HG02852 (cell line): Measurements from ENCODE around the gene HSP90AA1.
"Not testable (repeated sequence)": the region's sequence is repeated elsewhere in the genome, so short reads cannot be mapped to it uniquely, and the experiment has no call there.

Experiments
- ATAC-seq: cut with Tn5 transposase; IDR thresholded peaks from one replicate; pipeline ENCODE4 v1.9.1; 2021; ENCODE audit warnings: mild to moderate bottlenecking, moderate library complexity; ENCODE audit not compliant: unreplicated experiment

Gene HSP90AA1

DNA sequence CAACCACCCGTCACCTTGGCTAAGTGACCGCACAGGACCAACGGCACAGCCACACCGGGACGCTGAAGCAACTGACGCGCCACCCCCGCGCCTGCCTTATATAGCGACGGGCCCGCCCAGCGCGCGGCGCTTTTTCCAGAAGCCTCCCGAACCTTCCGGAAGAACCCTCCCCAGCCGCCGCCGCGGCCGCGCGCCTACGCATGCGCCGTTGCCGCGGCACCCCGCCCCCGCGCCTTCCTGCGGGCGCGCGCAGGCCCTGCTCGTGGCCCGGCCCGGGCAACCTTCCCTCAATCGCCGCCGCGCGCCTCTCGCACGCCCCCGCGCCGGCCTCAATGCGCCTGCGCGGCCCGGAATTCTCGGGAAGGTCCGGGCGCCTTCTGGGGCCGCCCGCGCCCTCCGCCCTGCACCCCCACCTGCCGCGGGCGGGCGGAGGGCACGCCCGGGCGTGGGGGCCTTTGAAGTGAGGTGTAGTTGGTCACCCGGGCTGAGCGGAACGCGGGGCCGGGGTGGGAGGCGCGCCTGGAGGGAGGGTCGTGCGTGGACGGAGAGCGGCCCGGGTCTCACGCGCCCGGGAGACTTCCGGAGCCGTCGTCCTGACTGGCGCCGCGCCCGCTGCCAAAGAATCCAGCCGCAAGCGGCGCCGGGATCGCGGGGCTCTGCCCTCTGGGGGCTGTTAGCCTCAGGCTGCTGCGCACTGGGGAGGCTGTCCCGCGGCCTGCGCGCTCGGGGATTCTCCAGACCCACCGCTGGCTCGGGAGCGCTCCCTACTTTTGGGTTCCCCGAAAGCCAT lies at the start of gene HSP90AA1:
HSP90AA1 (minus strand) TSS at position 73 of the 790 bp plus-strand sequence. CDS start 666 bp downstream, outside the sequence.
- peak; percentile 72 for ATAC-seq

- ATAC-seq, result not testable (repeated sequence)
Measured at GRCh38 chr14:102135456-102135855, 48.6 kb upstream of the HSP90AA1 start.

DNA sequence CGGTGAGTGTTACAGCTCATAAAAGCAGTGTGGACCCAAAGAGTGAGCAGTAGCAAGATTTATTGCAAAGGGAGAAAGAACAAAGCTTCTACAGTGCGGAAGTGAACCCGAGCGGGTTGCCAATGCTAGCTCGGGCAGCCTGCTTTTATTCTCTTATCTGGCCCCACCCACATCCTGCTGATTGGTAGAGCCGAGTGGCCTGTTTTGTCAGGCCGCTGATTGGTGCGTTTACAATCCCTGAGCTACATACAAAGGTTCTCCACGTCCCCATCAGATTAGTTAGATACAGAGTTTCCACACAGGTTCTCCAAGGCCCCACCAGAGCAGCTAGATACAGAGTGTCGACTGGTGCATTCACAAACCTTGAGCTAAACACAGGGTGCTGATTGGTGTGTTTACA lies 47.9 kb upstream of the HSP90AA1 start:
- ATAC-seq, result not testable (repeated sequence)

- not testable (repeated sequence) for ATAC-seq
Measured at GRCh38 chr14:102134021-102134420, 47.2 kb upstream of the HSP90AA1 start.

DNA sequence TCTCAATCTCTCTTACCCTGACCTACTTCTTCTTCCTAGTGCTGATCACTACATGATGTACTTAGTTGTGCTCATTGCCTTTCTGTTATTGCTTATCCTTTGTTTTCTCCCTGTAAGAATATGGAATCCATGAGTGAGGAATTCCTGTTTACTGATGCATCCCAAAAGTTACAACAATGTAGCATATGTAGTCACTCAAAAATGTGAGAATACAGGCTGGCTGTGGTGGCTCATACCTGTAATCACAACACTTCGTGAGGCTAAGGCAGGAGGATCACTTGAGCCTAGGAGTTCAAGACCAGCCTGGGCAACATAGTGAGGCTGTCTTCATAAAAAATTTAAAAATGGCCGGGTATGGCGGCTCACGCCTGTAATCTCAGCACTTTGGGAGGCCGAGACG lies 44.9 kb upstream of the HSP90AA1 start:
- ATAC-seq, result no peak

DNA sequence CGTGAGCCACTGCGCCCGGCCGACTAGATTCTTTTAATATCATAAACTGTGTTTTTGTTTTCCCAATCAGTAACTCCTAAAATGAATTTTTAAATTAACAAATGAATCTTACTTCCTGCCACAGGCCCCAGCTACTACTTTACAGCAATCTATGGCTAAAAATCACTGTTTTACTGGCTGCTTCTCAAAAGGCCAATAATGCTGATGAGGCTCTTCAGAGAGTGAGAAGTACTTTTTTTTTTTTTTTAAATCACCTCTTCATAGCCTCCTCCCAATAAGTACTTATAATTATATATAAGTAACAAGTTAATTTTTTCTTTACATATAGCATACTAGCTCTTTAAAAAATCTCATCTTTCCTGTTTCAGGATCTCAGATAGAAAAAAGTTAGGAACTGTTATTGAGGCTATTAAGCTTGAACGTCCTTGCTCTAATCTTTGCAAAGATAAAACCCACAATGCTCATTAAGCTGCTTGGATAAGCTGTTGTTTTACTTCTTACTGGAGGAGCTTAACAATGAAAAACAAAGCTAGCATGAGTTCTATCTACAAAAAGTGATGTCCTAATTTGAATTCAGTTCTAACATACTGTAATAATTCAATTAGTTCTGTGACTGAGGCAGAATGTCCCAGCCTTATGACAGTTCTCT lies 40.1 kb upstream of the HSP90AA1 start:
- ATAC-seq, result no peak

DNA sequence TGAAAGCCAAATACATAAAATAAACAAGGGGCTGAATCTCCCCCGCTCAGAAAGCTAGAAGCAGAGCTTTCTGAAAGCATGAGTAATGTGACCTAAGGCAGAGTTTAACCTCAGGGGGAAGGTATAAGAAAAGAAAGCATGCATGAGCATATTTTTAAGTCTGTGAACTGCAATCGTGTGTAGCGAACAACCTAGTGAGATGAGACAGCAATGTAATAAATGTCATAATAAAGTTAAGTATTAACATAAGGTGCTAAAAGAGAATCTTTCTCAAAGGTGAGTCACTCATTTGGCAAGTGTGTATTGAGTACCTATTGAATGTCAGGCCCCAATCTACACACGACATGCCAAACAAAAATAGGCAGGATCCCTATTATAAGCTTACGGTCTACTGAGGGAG lies 38.7 kb upstream of the HSP90AA1 start:
- no peak for ATAC-seq

DNA sequence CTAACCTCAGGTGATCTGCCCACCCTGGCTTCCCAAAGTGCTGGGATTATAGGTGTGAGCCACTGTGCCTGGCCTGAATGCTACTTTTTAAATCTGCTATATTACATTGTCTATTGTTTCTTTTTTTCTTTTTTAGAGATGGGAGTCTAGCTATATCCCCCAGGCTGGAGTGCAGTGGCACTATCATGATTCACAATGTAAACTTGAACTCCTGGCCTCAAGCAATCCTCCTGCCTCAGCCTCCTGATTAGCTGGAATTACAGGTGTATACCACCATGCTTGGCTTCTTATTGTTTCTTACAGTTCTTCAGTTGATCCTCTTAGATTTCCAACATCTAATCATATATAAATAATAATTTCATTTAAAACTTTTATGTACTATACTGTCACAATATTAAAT lies 37.6 kb upstream of the HSP90AA1 start:
- no peak for ATAC-seq

- ATAC-seq, result no peak
Measured at GRCh38 chr14:102121567-102121966, 34.7 kb upstream of the HSP90AA1 start.

GRCh38 chr14:102120888-102121287 lies 34.0 kb upstream of the HSP90AA1 start:
- no peak for ATAC-seq

GRCh38 chr14:102117852-102118251 lies 31.0 kb upstream of the HSP90AA1 start:
- no peak for ATAC-seq

DNA sequence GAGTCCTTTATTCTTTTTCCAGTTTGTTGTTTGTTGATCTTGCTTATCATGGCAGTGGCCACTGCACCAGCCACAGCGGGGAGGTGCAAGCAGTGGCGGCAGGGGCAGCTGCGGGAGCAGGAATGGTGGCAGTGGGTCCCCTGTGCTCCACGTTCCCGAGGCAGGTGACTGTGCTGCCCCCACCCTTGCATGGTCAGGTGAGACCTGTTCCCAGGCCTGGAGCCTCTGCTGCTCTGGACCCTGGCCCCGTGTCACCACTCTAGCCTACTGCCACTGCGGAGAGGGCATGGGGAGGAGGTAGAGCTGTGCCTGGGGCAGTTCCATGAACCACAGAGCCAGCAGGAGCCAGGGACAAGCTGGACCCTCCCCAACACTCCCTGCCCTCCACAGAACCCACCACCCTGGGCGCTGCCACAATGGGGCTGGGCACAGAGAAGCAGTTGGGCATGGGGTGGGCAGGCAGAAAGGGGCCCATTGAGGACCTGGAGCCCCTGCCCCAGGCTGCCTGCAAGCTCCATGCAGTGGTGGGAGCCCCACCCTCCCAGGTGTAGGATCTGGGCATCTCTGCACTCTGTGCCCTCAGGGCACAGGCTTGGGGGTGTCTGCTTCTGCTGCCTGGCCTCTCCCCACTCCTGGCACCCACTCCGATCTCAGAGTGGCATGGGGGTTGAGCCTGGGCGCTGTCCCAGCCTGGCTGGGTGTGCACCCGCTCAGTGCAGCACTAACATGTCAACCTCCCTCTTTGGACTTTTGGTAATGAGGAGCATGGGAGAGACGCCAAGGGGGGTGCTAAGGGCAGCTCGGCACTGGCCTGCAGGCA lies 29.7 kb upstream of the HSP90AA1 start:
- ATAC-seq, result no peak

GRCh38 chr14:102111101-102111500 lies 24.3 kb upstream of the HSP90AA1 start:
- no peak for ATAC-seq

DNA sequence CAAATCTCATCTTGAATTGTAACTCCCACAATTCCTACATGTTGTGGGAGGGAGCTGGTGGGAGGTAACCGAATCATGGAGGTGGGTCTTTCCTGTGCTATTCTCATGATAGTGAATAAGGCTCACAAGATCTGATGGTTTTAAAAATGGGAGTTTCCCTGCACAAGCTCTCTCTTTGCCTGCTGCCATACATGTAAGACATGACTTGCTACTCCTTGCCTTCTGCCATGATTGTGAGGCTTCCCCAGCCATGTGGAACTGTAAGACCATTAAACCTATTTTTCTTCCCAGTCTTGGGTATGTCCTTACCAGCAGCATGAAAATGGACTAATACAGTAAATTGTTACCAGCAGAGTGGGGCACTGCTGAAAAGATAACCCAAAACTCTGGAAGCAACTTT lies 22.5 kb upstream of the HSP90AA1 start:
- not testable (repeated sequence) for ATAC-seq

DNA sequence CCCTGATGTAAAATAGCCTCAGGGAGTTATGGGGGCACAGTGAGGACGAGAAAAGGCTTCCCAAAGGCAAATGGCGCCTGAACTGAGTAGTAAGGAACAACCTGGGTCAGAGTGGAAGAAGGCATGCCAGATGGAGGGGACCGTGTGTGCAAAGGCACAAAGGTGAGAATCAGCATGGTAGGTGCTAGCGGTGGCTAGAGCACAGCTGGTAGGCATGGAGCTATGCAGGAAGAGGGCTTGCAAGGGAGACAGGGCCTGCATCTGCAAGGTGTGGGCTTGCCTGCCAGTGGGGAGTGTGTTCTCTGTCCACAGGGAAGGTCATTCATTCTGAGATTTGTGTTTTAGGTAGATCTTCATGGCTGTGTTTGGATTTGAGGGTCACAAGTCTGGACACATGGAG lies 18.5 kb upstream of the HSP90AA1 start:
- no peak for ATAC-seq

- no peak for ATAC-seq
Measured at GRCh38 chr14:102103062-102103695, 16.3 kb upstream of the HSP90AA1 start.

DNA sequence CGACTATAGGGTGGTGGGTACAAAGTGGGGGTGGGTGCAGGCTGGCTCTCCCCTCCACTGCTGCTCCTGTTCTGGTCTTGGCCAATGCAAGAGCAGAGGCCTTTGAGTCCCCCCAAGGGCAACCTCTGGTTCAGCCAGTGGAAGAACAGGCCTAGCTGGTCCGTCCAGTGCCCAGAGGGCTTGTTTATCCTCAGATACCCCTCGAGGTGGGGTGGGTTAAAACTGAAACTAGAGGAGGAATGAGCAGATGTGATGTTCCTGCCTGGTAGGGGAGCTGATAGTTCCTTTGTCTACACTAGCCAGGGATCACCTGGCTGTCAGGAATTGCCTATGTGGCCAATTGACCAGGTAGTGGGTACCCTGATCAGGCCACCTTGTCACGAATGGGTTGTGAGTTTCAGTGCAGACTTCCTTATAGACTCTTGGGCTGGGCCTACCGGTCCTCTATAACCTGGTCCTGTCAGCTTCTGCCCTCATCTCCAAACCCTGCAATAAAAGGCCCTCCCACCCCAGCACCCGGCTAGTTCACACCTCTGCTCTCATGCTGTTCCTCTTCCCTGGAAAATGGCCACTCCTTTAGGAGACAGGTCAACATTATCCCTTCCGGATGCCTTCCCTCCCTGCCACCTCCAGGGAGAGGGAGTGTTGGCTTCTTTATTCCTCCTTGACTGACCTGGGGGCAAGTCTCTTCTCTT lies 10.7 kb upstream of the HSP90AA1 start:
- no peak for ATAC-seq

GRCh38 chr14:102096569-102097188 lies 9.8 kb upstream of the HSP90AA1 start:
- no peak for ATAC-seq

DNA sequence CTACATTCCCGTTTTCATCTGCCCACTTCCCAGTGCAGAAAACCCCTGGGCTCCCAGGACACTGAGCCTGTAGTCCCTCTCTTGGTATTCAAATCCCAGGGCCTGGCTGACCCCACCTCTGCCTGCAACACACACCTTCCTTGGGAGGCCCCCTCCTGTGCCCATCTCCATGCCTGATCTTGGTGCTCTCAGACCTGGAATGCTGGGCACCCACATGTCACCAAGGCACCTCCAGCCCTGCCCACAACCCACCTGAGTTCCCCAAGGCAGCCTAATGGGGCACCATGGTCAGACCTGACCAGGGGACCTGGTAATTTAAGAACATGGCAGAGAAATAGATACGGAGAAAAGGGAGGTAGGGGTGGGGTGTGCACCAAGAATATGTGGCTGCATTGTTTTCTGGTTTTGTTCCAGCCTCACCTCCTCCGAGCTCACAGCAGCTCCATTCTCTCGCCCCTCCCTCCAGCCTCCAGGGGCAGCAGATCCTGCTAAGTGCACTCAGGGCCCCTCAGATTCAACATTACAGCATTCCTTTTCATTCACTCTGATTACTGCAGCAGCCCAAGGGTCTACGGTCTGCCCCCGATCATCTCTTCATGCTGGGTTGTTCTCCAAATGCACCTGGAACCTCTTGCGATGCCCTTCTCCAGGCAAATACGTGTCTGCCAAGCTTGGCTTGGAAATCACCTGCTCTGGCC lies 9.2 kb upstream of the HSP90AA1 start:
- ATAC-seq, result no peak
